ENCODE measurements around the gene ESRRA. TPM values are rescaled to one million over a fixed set of nuclear protein-coding genes. Genes with fewer than 3 reads are reported as not detected.
A peak's percentile ranks its signal among the peaks of the same experiment; 100 is the strongest.

Gene ESRRA
- total and polyA plus RNA-seq, 2 of the 13 experiments (the other 11 are each of a cell fraction or from before 2014, with no cell fraction given): 18.1 to 36.3 TPM

DNA sequence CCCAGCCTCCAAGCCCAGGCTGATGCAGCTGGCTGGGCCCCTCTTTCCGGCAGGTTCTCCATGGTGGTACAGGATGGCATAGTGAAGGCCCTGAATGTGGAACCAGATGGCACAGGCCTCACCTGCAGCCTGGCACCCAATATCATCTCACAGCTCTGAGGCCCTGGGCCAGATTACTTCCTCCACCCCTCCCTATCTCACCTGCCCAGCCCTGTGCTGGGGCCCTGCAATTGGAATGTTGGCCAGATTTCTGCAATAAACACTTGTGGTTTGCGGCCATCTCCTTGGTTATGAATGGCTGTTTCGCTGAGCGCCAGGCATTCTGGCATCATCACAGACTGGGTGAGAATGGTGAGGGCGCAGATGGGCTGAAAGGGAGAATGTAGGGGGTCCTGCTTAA, 16.2 kb downstream of the ESRRA start (continued):
- TF ChIP-seq, protein P1, sequence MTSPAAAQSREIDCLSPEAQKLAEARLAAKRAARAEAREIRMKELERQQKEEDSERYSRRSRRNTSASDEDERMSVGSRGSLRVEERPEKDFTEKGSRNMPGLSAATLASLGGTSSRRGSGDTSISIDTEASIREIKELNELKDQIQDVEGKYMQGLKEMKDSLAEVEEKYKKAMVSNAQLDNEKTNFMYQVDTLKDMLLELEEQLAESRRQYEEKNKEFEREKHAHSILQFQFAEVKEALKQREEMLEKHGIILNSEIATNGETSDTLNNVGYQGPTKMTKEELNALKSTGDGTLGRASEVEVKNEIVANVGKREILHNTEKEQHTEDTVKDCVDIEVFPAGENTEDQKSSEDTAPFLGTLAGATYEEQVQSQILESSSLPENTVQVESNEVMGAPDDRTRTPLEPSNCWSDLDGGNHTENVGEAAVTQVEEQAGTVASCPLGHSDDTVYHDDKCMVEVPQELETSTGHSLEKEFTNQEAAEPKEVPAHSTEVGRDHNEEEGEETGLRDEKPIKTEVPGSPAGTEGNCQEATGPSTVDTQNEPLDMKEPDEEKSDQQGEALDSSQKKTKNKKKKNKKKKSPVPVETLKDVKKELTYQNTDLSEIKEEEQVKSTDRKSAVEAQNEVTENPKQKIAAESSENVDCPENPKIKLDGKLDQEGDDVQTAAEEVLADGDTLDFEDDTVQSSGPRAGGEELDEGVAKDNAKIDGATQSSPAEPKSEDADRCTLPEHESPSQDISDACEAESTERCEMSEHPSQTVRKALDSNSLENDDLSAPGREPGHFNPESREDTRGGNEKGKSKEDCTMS (CRISPR knock-in tag; conservative IDR thresholded peaks at IDR 0.05): no peak
- TF ChIP-seq NBN (conservative IDR thresholded peaks at IDR 0.05) (no peak), ZNF615 (CRISPR knock-in tag; IDR thresholded peaks at IDR 0.05; ENCODE audit: borderline replicate concordance) (no peak), ZNF839 (CRISPR knock-in tag; IDR thresholded peaks at IDR 0.05; ENCODE audit: borderline replicate concordance) (no peak), ZNF225 (CRISPR knock-in tag; IDR thresholded peaks at IDR 0.05) (no peak), ZMYM4 (CRISPR knock-in tag; IDR thresholded peaks at IDR 0.05) (no peak), ZNF816 (CRISPR knock-in tag; IDR thresholded peaks at IDR 0.05; ENCODE audit: borderline replicate concordance) (no peak), ZNF570 (CRISPR knock-in tag; IDR thresholded peaks at IDR 0.05; ENCODE audit: borderline replicate concordance) (no peak), NRL (CRISPR knock-in tag; IDR thresholded peaks at IDR 0.05; ENCODE audit: borderline replicate concordance) (no peak)

DNA sequence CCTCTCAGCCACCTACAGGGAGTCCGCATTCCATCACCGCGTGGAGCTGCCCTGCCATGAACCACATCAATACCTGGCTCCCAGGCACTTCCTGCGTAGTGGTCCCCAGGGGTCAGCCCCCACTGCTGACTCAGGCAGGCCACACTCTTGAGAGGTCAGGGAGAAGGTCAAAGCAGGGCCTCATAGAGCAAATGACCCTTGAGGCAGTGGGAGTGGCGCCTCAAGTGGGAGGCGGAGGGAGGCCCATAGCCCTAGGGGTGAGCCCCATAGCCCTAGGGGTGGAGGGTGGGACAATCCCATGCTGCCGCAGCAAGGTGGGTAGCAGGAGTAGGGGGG, 17.6 kb downstream of the ESRRA start:
- Histone ChIP-seq H3K4me1 (ENCODE audit: insufficient read depth, low read length) (peaks cover 14% of the 10 kb centered on the region), H3K9ac (ENCODE audit: insufficient read depth, low read depth, low read length) (no peak overlapping the region), H3K27me3 (ENCODE audit: control insufficient read depth in 1 of 2, insufficient read depth in 2 of 2, low read length in 2 of 2) (no peaks in the 10 kb centered on the region), H2AFZ (ENCODE audit: low read length) (no peak overlapping the region), H3K9me3 (ENCODE audit: low read length) (no peaks in the 10 kb centered on the region), H3K4me3 (replicated peaks in 1 of 3; ENCODE audit: insufficient read depth in 1 of 3, low read depth in 2 of 3, low read length in 3 of 3) (no peak overlapping the region), H3K36me3 (replicated peaks in 1 of 2; ENCODE audit: control insufficient read depth in 1 of 2, insufficient read depth in 2 of 2, low read length in 2 of 2) (peaks cover 1 to 15% of the 10 kb centered on the region in 2 experiments; a peak in 1 of 5 replicates), H3K4me2 (ENCODE audit: low read depth, low read length) (no peak overlapping the region), H4K20me1 (ENCODE audit: insufficient read depth, low read length) (no peaks in the 10 kb centered on the region), H3K79me2 (ENCODE audit: insufficient read depth, low read length) (peaks cover 6% of the 10 kb centered on the region), H3K27ac (ENCODE audit: extremely low read length, insufficient read depth, low read length) (no peak overlapping the region)
- BruUV-seq (replicated peaks): no TSS peak
- WGBS (ENCODE audit: low lambda C conversion rate): 85% methylated on average over 6 of the region's 7 CpGs
- ChIA-PET POLR2A (interaction anchor here (0.7 to 1.4 kb wide), 2 partner anchors 9 to 451 kb away, joined by 3 to 6 read pairs; no protein-coding TSS in a partner anchor), CTCF (ENCODE audit: low intra/inter-chr PET ratio, low total read pairs) (no interaction called here)
- FAIRE-seq (no peak), ATAC-seq (no peak), DNase-seq (ENCODE audit: low spot score) (no peak)
- intact Hi-C loops (cut with micrococcal nuclease; ENCODE audit: unreplicated experiment) (no loop called here), in situ Hi-C loops (cut with HindIII; ENCODE audit: extremely low pct_ligation_motif_present, low pct_unique_long_range_greater_than_20kb) (no loop called here)
- no peak for TF ChIP-seq HOXA5 (CRISPR knock-in tag; IDR thresholded peaks at IDR 0.05)
- peak; percentile 1; the same call in 1 of the 2 replicates for TF ChIP-seq RBFOX2 (IDR thresholded peaks at IDR 0.05; ENCODE audit: low read depth, low read length)
- no peak for TF ChIP-seq ZNF790 (CRISPR knock-in tag; IDR thresholded peaks at IDR 0.05; ENCODE audit: borderline replicate concordance)
- no peak for TF ChIP-seq NCOR1 (IDR thresholded peaks at IDR 0.05; ENCODE audit: borderline replicate concordance, low read length)
- TF ChIP-seq TARDBP (CRISPR knock-in tag; IDR thresholded peaks at IDR 0.05): no peak
